Measurements from ENCODE around the gene NBDY.

Gene NBDY

GRCh38 chrX:56786889-56787733, 58.1 kb downstream of the NBDY start:
- DNase-seq, result no peak

GRCh38 chrX:56787734-56788152, 58.7 kb downstream of the NBDY start:
- DNase-seq, result no peak

GRCh38 chrX:56788229-56788628, 59.2 kb downstream of the NBDY start:
- DNase-seq, result no peak

- DNase-seq, result no peak
Observed at GRCh38 chrX:56788717-56789122, 59.7 kb downstream of the NBDY start.

GRCh38 chrX:56789518-56790070, 60.6 kb downstream of the NBDY start:
- DNase-seq, result no peak

GRCh38 chrX:56790778-56791177, 61.7 kb downstream of the NBDY start:
- DNase-seq, result no peak

- DNase-seq, result no peak
Observed at GRCh38 chrX:56791456-56791855, 62.4 kb downstream of the NBDY start.

GRCh38 chrX:56792270-56793111, 63.4 kb downstream of the NBDY start:
- DNase-seq, result no peak

GRCh38 chrX:56793112-56793430, 64.0 kb downstream of the NBDY start:
- no peak for DNase-seq

GRCh38 chrX:56793521-56794320, 64.7 kb downstream of the NBDY start:
- DNase-seq, result no peak

- DNase-seq, result no peak
Observed at GRCh38 chrX:56794404-56795230, 65.6 kb downstream of the NBDY start.

- no peak for DNase-seq
Observed at GRCh38 chrX:56795309-56795868, 66.3 kb downstream of the NBDY start.

- no peak for DNase-seq
Observed at GRCh38 chrX:56796641-56797395, 67.8 kb downstream of the NBDY start.

GRCh38 chrX:56797574-56798338, 68.7 kb downstream of the NBDY start:
- DNase-seq, result no peak

GRCh38 chrX:56798339-56798711, 69.3 kb downstream of the NBDY start:
- DNase-seq, result no peak

GRCh38 chrX:56798866-56799758, 70.1 kb downstream of the NBDY start:
- no peak for DNase-seq

GRCh38 chrX:56800307-56800706, 71.3 kb downstream of the NBDY start:
- DNase-seq, result no peak

- DNase-seq, result no peak
Observed at GRCh38 chrX:56800801-56801200, 71.8 kb downstream of the NBDY start.

- no peak for DNase-seq
Observed at GRCh38 chrX:56802428-56802827, 73.4 kb downstream of the NBDY start.
